Effector memory CD4-positive, alpha-beta T cell (primary cell): Measurements from ENCODE around the gene ABCB9.

ENCODE experiments used
- DNase-seq, 3 donors: peaks; one replicate each; pipeline ENCODE4 v3.0.0-alpha.2; 2020
- H3K27ac ChIP-seq: 2 replicates; pipeline ENCODE4 v1.7.0; 2013; ENCODE audit warnings: mild to moderate bottlenecking, low read length, moderate library complexity; ENCODE audit not compliant: insufficient read depth, poor library complexity, severe bottlenecking
- H3K27me3 ChIP-seq: replicated peaks from 2 replicates; pipeline ENCODE4 v1.7.0; 2013; ENCODE audit warnings: mild to moderate bottlenecking, low read length; ENCODE audit not compliant: insufficient read depth, control insufficient read depth, poor library complexity, severe bottlenecking
- H3K36me3 ChIP-seq: 2 replicates; pipeline ENCODE4 v1.7.0; 2013; ENCODE audit warnings: mild to moderate bottlenecking, low read length, moderate library complexity; ENCODE audit not compliant: control insufficient read depth, insufficient read depth
- H3K4me1 ChIP-seq: 2 replicates; pipeline ENCODE4 v1.7.0; 2013; ENCODE audit warnings: low read length, mild to moderate bottlenecking; ENCODE audit not compliant: control insufficient read depth, insufficient read depth, poor library complexity, severe bottlenecking
- H3K4me3 ChIP-seq: 2 replicates; pipeline ENCODE4 v1.7.0; 2013; ENCODE audit warnings: low read length, low read depth, mild to moderate bottlenecking; ENCODE audit not compliant: insufficient read depth, poor library complexity, severe bottlenecking
- H3K9me3 ChIP-seq: 2 replicates; pipeline ENCODE4 v1.7.0; 2013; ENCODE audit warnings: mild to moderate bottlenecking, low read length, moderate library complexity; ENCODE audit not compliant: control insufficient read depth

The ABCB9 gene

GRCh38 chr12:122963941-122964265 is 2.4 kb downstream of the ABCB9 start:
- Histone ChIP-seq H3K4me1 (peaks cover 9% of the 10 kb centered on the region), H3K36me3 (no peaks in the 10 kb centered on the region), H3K4me3 (no peak overlapping the region), H3K9me3 (no peaks in the 10 kb centered on the region), H3K27me3 (no peaks in the 10 kb centered on the region), H3K27ac (no peak overlapping the region)
- no peak for DNase-seq

- H3K9me3 ChIP-seq, result no peaks in the 10 kb centered on the region
- no peak overlapping the region for H3K4me3 ChIP-seq
- H3K27me3 ChIP-seq, result no peaks in the 10 kb centered on the region
- H3K36me3 ChIP-seq, result no peaks in the 10 kb centered on the region
- H3K27ac ChIP-seq, result no peak overlapping the region
- peaks cover 9% of the 10 kb centered on the region for H3K4me1 ChIP-seq
- no peak for DNase-seq
These were observed 4.5 kb downstream of the ABCB9 start for GRCh38 chr12:122961531-122962329.

- Histone ChIP-seq H3K36me3 (no peaks in the 10 kb centered on the region), H3K4me3 (no peak overlapping the region), H3K27ac (no peak overlapping the region), H3K4me1 (no peaks in the 10 kb centered on the region), H3K27me3 (no peaks in the 10 kb centered on the region), H3K9me3 (no peaks in the 10 kb centered on the region)
- no peak for DNase-seq
These were observed 6.1 kb downstream of the ABCB9 start for GRCh38 chr12:122960193-122960569.

- Histone ChIP-seq H3K27ac (no peak overlapping the region), H3K4me1 (no peaks in the 10 kb centered on the region), H3K36me3 (no peaks in the 10 kb centered on the region), H3K4me3 (no peak overlapping the region), H3K9me3 (no peaks in the 10 kb centered on the region), H3K27me3 (no peaks in the 10 kb centered on the region)
- no peak for DNase-seq
These were observed 6.6 kb downstream of the ABCB9 start for GRCh38 chr12:122959566-122960192.

- no peak overlapping the region for H3K4me3 ChIP-seq
- no peaks in the 10 kb centered on the region for H3K4me1 ChIP-seq
- no peak for DNase-seq
- H3K27ac ChIP-seq, result no peak overlapping the region
- no peaks in the 10 kb centered on the region for H3K9me3 ChIP-seq
- no peaks in the 10 kb centered on the region for H3K27me3 ChIP-seq
- H3K36me3 ChIP-seq, result no peaks in the 10 kb centered on the region
These were observed 7.9 kb downstream of the ABCB9 start for GRCh38 chr12:122958198-122958888.

GRCh38 chr12:122956035-122956434 is 10.2 kb downstream of the ABCB9 start:
- DNase-seq, result no peak
- H3K9me3 ChIP-seq, result no peaks in the 10 kb centered on the region
- H3K27me3 ChIP-seq, result no peaks in the 10 kb centered on the region
- no peaks in the 10 kb centered on the region for H3K4me1 ChIP-seq
- H3K36me3 ChIP-seq, result no peaks in the 10 kb centered on the region
- H3K4me3 ChIP-seq, result no peak overlapping the region
- H3K27ac ChIP-seq, result no peak overlapping the region

GRCh38 chr12:122955156-122955555 is 11.1 kb downstream of the ABCB9 start:
- no peak for DNase-seq
- no peaks in the 10 kb centered on the region for H3K27me3 ChIP-seq
- H3K4me3 ChIP-seq, result no peak overlapping the region
- H3K36me3 ChIP-seq, result no peaks in the 10 kb centered on the region
- H3K27ac ChIP-seq, result no peak overlapping the region
- no peaks in the 10 kb centered on the region for H3K9me3 ChIP-seq
- H3K4me1 ChIP-seq, result no peaks in the 10 kb centered on the region

GRCh38 chr12:122951979-122952892 is 14.0 kb downstream of the ABCB9 start:
- no peaks in the 10 kb centered on the region for H3K9me3 ChIP-seq
- H3K27ac ChIP-seq, result no peak overlapping the region
- no peaks in the 10 kb centered on the region for H3K27me3 ChIP-seq
- peak; percentile 48 to 56 (median 50) for DNase-seq
- H3K36me3 ChIP-seq, result no peaks in the 10 kb centered on the region
- peaks cover 3% of the 10 kb centered on the region for H3K4me1 ChIP-seq
- H3K4me3 ChIP-seq, result no peak overlapping the region

GRCh38 chr12:122951406-122951805 is 14.9 kb downstream of the ABCB9 start:
- H3K4me3 ChIP-seq, result no peak overlapping the region
- H3K9me3 ChIP-seq, result no peaks in the 10 kb centered on the region
- no peak overlapping the region for H3K27ac ChIP-seq
- no peaks in the 10 kb centered on the region for H3K36me3 ChIP-seq
- peaks cover 6% of the 10 kb centered on the region for H3K4me1 ChIP-seq
- no peaks in the 10 kb centered on the region for H3K27me3 ChIP-seq
- DNase-seq, result no peak
